HG03432 (cell line): ENCODE results near the gene INAFM1.
"Not testable (repeated sequence)": the region's sequence is repeated elsewhere in the genome, so short reads cannot be mapped to it uniquely, and the experiment has no call there.

Experiments
- ATAC-seq: cut with Tn5 transposase; IDR thresholded peaks from one replicate; pipeline ENCODE4 v1.9.1; 2021; ENCODE audit warnings: mild to moderate bottlenecking, moderate library complexity; ENCODE audit not compliant: unreplicated experiment

INAFM1 gene

GRCh38 chr19:47240996-47241918 is 33.4 kb upstream of the INAFM1 start:
- no peak for ATAC-seq

GRCh38 chr19:47241919-47242577 is 32.6 kb upstream of the INAFM1 start:
- ATAC-seq: no peak

GRCh38 chr19:47243364-47243775 is 31.3 kb upstream of the INAFM1 start:
- no peak for ATAC-seq

GRCh38 chr19:47243776-47244547 is 30.7 kb upstream of the INAFM1 start:
- ATAC-seq: peak; percentile 68

- ATAC-seq: no peak
These were observed 27.2 kb upstream of the INAFM1 start for GRCh38 chr19:47247308-47247990.

GRCh38 chr19:47253016-47253415 is 21.7 kb upstream of the INAFM1 start:
- ATAC-seq: not testable (repeated sequence)

- no peak for ATAC-seq
These were observed 21.2 kb upstream of the INAFM1 start for GRCh38 chr19:47253467-47253881.

GRCh38 chr19:47253970-47254369 is 20.7 kb upstream of the INAFM1 start:
- ATAC-seq: no peak

- peak; percentile 52 for ATAC-seq
These were observed 18.6 kb upstream of the INAFM1 start, which contains the start of gene CCDC9 for GRCh38 chr19:47255879-47256692. Gene CCDC9, plus strand, starts transcription at chr19:47256525. Its CDS starts 1,876 bp downstream, at chr19:47258401.

GRCh38 chr19:47256693-47257410 is 17.8 kb upstream of the INAFM1 start:
- ATAC-seq: peak; percentile 73

GRCh38 chr19:47257411-47258169 is 17.1 kb upstream of the INAFM1 start:
- ATAC-seq: peak; percentile 1

GRCh38 chr19:47258434-47258833 is 16.3 kb upstream of the INAFM1 start:
- no peak for ATAC-seq

GRCh38 chr19:47258895-47259555 is 15.7 kb upstream of the INAFM1 start:
- ATAC-seq: no peak

- no peak for ATAC-seq
These were observed 14.2 kb upstream of the INAFM1 start for GRCh38 chr19:47260476-47260875.

GRCh38 chr19:47261946-47262793 is 12.5 kb upstream of the INAFM1 start:
- peak; percentile 56 for ATAC-seq

GRCh38 chr19:47264629-47265028 is 10.1 kb upstream of the INAFM1 start:
- no peak for ATAC-seq

GRCh38 chr19:47266401-47266941 is 8.2 kb upstream of the INAFM1 start:
- no peak for ATAC-seq
